ENCODE results near the gene SRCIN1. TPM values are rescaled to one million over a fixed set of nuclear protein-coding genes. Genes with fewer than 3 reads are reported as not detected.
"Not testable (repeated sequence)": the region's sequence is repeated elsewhere in the genome, so short reads cannot be mapped to it uniquely, and the experiment has no call there.

SRCIN1 gene
- polyA plus RNA-seq, 1 experiment: not detected

- Histone ChIP-seq H3K9me3 (ENCODE audit: control insufficient read depth, insufficient read depth, low read length) (no peaks in the 10 kb centered on the region; the same call in 1 of the 2 replicates), H3K27me3 (ENCODE audit: control insufficient read depth, insufficient read depth, low read length) (no peaks in the 10 kb centered on the region), H3K4me3 (ENCODE audit: low read depth, low read length) (no peak overlapping the region), H3K27ac (ENCODE audit: low read depth, low read length) (no peak overlapping the region)
- no peak for TF ChIP-seq CTCF (IDR thresholded peaks at IDR 0.05; ENCODE audit: low read depth, low read length)
- CTCF ChIA-PET: interaction anchor here (2.6 kb wide), 1 partner anchor 157 kb away, joined by 14 read pairs; no protein-coding TSS in a partner anchor
- DNase-seq (ENCODE audit: low read depth, low spot score): no peak
- POLR2A ChIA-PET: no interaction called here
Observed at GRCh38 chr17:38507436-38507835, 98.3 kb downstream of the SRCIN1 start.

DNA sequence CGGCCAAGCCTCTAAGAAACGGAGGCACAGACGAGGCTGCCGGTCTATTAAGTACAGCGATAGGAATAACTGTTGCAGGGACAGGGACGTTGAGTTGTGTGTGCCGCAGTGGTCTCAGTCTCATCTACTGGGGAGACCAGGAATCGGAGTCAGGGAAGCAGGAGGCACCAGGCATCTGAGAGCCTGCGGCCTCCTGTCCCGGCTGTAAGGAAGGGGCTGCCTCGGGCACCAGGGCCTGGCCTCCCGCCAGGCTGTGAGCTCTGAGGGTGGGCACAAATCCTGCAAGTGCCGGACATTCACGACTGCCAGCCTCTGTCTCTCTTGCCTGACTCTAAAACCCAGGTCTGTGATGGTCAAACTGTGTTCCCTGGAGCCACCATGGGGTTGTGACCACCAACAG lies 101.5 kb downstream of the SRCIN1 start:
- DNase-seq (ENCODE audit: low read depth, low spot score): no peak
- TF ChIP-seq CTCF (IDR thresholded peaks at IDR 0.05; ENCODE audit: low read depth, low read length): no peak
- CTCF ChIA-PET: interaction anchor here (0.6 to 1.2 kb wide), 2 partner anchors 54 to 170 kb away, joined by 4 read pairs; no protein-coding TSS in a partner anchor

GRCh38 chr17:38503286-38503913 lies 102.4 kb downstream of the SRCIN1 start:
- H3K9me3 ChIP-seq (ENCODE audit: control insufficient read depth, insufficient read depth, low read length); DNase-seq (ENCODE audit: low read depth, low spot score); POLR2A ChIA-PET; H3K27ac ChIP-seq (ENCODE audit: low read depth, low read length); H3K4me3 ChIP-seq (ENCODE audit: low read depth, low read length); H3K27me3 ChIP-seq (ENCODE audit: control insufficient read depth, insufficient read depth, low read length): not testable (repeated sequence)
- CTCF ChIA-PET: interaction anchor here (1.2 kb wide), 1 partner anchor 55 kb away, joined by 4 read pairs; no protein-coding TSS in a partner anchor

More for the DNA sequence above, 101.5 kb downstream of the SRCIN1 start:
- Histone ChIP-seq H3K4me3 (ENCODE audit: low read depth, low read length) (no peak overlapping the region), H3K9me3 (ENCODE audit: control insufficient read depth, insufficient read depth, low read length) (no peaks in the 10 kb centered on the region; the same call in 1 of the 2 replicates), H3K27ac (ENCODE audit: low read depth, low read length) (no peak overlapping the region), H3K27me3 (ENCODE audit: control insufficient read depth, insufficient read depth, low read length) (no peaks in the 10 kb centered on the region)
- POLR2A ChIA-PET: interaction anchor here (0.6 kb wide), 1 partner anchor 100 kb away, joined by 3 read pairs; no protein-coding TSS in a partner anchor

DNA sequence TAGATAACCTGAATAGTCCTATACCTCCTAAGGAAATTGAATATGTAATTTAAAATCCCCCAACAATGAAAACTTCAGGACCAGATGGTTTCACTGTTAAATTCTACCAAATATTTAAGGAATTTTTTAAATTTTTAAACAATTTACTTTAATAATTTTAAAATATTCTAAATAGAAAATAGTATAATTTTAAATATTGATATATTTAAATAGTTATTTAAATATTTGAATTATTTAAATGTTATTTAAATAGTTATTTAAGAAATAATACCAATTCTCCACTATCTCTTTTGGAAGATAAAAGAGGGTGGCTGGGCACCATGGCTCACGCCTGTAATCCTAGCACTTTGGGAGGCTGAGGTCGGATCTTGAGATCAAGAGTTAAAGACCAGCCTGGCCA lies 104.0 kb downstream of the SRCIN1 start:
- CTCF ChIA-PET; H3K27me3 ChIP-seq (ENCODE audit: control insufficient read depth, insufficient read depth, low read length): not testable (repeated sequence)

DNA sequence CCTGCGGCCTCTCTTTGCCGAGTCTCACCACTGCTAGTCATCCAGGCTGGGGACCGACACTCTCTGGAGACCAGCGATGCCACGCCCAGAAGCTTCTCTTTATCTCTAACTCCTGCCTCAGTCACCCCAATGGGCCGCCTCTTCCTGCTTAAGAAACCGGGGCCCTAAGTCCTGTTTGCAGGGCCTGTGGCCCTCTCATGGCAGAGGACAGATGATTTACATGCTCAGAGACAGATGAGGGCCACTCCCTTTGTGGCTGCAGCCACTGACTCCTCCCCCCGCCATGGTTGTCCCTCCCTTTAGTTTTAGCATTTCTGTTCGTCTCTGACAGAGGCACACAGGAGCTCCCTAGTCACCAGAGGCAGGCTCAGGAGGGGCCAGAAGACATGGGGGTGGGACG lies 106.5 kb downstream of the SRCIN1 start:
- POLR2A ChIA-PET; H3K27ac ChIP-seq (ENCODE audit: low read depth, low read length); CTCF ChIA-PET; H3K9me3 ChIP-seq (ENCODE audit: control insufficient read depth, insufficient read depth, low read length); H3K4me3 ChIP-seq (ENCODE audit: low read depth, low read length); DNase-seq (ENCODE audit: low read depth, low spot score); H3K27me3 ChIP-seq (ENCODE audit: control insufficient read depth, insufficient read depth, low read length): not testable (repeated sequence)

More for the DNA sequence above, 104.0 kb downstream of the SRCIN1 start:
- POLR2A ChIA-PET; DNase-seq (ENCODE audit: low read depth, low spot score); H3K27ac ChIP-seq (ENCODE audit: low read depth, low read length); H3K4me3 ChIP-seq (ENCODE audit: low read depth, low read length); H3K9me3 ChIP-seq (ENCODE audit: control insufficient read depth, insufficient read depth, low read length): not testable (repeated sequence)

DNA sequence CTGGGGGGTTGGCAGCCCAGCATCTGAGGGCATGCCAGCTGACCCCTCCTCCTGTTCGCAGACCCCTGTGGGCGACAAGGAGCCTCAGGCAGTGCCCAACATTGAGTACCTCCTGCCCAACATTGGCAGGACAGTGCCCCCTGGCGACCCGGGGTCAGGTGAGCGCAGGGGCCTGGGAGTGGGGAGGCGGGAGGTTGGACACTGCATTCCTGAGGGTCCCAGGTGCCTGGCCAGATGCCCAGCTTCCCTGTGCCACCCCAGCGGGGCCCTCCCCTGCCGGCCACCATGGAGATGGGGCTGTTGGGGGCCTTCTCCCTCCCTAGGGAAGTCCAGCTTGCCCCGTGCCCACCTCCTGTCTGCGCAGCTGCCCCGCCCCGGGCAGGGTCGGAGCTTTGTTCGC lies 107.4 kb downstream of the SRCIN1 start:
- POLR2A ChIA-PET: no interaction called here
- H3K27me3 ChIP-seq (ENCODE audit: control insufficient read depth, insufficient read depth, low read length): no peaks in the 10 kb centered on the region
- no peaks in the 10 kb centered on the region for H3K9me3 ChIP-seq (ENCODE audit: control insufficient read depth, insufficient read depth, low read length)
- TF ChIP-seq CTCF (IDR thresholded peaks at IDR 0.05; ENCODE audit: low read depth, low read length): no peak
- no peak overlapping the region for H3K27ac ChIP-seq (ENCODE audit: low read depth, low read length)
- CTCF ChIA-PET: no interaction called here
- DNase-seq (ENCODE audit: low read depth, low spot score): no peak
- no peak overlapping the region for H3K4me3 ChIP-seq (ENCODE audit: low read depth, low read length)

DNA sequence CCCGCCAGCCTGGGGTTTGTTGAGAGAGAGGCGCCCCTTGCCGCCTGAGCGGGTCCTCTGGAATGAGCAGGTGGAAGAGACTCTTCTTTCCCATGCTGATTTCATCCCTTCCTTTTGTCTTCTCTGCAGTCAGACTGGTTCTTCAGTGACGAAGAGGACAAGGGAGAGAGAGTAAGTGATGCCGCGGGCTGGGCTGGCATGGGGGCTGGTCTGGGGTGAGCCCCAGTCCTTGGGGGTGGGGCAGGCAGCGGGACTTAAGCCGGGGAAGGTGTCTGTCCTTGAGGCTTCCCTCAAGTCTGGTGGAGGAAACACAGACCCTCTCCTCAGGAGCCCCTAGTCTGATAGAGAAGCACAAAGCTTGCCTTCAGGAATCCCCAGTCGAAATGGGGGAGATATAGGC lies 108.1 kb downstream of the SRCIN1 start:
- POLR2A ChIA-PET, CTCF ChIA-PET: not testable (repeated sequence)

DNA sequence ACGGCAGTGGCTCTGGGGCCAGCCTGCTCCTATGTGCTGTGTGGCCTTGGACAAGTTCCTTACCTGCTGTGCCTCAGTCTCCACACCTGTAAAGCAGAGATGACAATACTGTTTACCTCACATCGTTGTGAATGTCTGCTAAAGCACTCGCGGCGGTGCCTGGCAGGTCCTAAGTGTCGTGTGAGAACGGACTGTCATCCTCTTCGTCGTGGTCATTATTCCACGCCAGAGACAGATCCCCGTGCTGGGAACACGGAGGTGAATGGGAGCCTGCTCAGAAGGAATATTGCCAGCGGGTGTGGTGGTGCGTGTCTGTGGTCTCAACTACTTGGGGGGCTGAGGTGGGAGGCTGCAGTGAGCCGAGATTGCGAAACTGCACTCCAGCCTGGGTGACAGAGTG lies 111.6 kb downstream of the SRCIN1 start:
- H3K27ac ChIP-seq (ENCODE audit: low read depth, low read length); H3K27me3 ChIP-seq (ENCODE audit: control insufficient read depth, insufficient read depth, low read length); H3K9me3 ChIP-seq (ENCODE audit: control insufficient read depth, insufficient read depth, low read length); H3K4me3 ChIP-seq (ENCODE audit: low read depth, low read length); DNase-seq (ENCODE audit: low read depth, low spot score); POLR2A ChIA-PET; CTCF ChIA-PET: not testable (repeated sequence)

More for the DNA sequence above, 108.1 kb downstream of the SRCIN1 start:
- not testable (repeated sequence) for DNase-seq (ENCODE audit: low read depth, low spot score); H3K27me3 ChIP-seq (ENCODE audit: control insufficient read depth, insufficient read depth, low read length); H3K4me3 ChIP-seq (ENCODE audit: low read depth, low read length); H3K9me3 ChIP-seq (ENCODE audit: control insufficient read depth, insufficient read depth, low read length); H3K27ac ChIP-seq (ENCODE audit: low read depth, low read length)

Data from AG04450 (cell line).